ENCODE results near the gene FBLN2. TPM values are rescaled to one million over a fixed set of nuclear protein-coding genes. Genes with fewer than 3 reads are reported as not detected.
A peak's percentile ranks its signal among the peaks of the same experiment; 100 is the strongest.

The FBLN2 gene
- total and polyA plus RNA-seq, 4 donors, result 16.7 to 494 (median 68.4) TPM

DNA sequence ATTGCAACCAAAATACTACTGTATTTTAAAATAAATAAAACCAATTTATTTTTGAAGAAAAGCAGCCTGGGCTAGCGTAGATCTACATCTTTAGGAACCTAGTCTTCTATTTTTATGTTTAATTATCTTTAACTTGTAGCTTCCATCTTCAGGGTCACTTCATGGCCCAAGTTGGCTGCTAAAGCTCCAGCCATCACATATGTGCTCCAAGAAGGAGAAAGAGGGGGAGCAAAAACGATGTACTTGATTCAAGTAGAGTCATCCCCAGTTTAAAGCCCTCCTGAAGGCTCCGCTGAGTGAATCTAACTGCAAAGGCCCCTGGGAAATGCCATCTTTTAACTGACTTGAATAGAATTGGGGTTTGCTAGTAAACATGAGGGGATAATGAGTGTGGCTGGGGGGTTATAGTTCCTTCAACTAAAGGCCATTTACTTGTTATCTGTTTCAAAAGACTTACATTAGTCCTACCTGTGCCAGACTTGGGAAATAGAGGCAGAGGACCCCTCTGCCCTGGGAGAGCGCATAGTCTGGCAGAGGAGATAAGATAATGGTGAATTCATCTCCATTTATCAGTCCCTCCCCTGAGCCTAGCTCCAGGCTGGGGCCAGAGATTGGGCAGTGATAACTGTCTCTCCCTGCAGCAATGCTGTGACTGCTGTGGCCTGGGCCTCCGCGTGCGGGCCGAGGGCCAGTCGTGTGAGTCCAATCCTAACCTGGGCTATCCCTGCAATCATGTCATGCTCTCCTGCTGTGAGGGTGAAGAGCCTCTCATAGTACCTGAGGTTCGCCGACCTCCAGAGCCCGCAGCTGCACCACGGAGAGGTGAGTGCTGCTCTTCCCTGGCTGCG is 64.6 kb downstream of the FBLN2 start:
- no peaks in the 10 kb centered on the region for H3K36me3 ChIP-seq (ENCODE audit: control insufficient read depth in 1 of 2, insufficient read depth in 2 of 2, low read length in 1 of 2)
- no peak overlapping the region for H3K27ac ChIP-seq (ENCODE audit: low read depth in 1 of 2, low read length in 2 of 2)
- no peaks in the 10 kb centered on the region for H3K27me3 ChIP-seq (ENCODE audit: control insufficient read depth in 1 of 2, insufficient read depth in 2 of 2, low read length in 1 of 2)
- peak in 1 of 2 donors; percentile 61 for DNase-seq
- no peak for ATAC-seq (ENCODE audit: low FRiP score)
- no peak overlapping the region for H3K4me3 ChIP-seq (ENCODE audit: low read length in 2 of 2)
- 94% methylated on average over 14 of the region's 14 CpGs for WGBS, 2 donors
- no peaks in the 10 kb centered on the region for H3K4me1 ChIP-seq (ENCODE audit: control insufficient read depth in 1 of 2, insufficient read depth in 2 of 2, low read length in 2 of 2)
- intact Hi-C loops (cut with DNase I), result no loop called here
- no peaks in the 10 kb centered on the region for H3K9me3 ChIP-seq (ENCODE audit: control insufficient read depth, low read length)

DNA sequence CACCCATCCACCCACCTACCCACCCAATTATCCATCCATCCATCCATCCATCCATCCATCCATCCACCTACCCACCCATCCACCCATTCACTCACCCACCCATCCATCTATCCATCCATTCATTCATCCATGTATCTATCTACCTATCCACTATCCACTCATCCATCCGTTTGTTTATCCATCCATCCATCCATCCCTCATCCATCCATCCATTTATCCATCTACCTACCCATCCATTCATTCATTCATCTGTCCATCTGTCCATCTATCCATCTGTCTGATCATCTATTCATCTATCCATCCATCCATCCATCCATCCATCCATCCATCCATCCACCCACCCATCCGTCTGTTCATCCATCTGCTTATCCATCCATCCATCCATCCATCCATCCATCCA is 65.7 kb downstream of the FBLN2 start:
- Histone ChIP-seq H3K27me3 (ENCODE audit: control insufficient read depth in 1 of 2, insufficient read depth in 2 of 2, low read length in 1 of 2) (no peaks in the 10 kb centered on the region), H3K27ac (ENCODE audit: low read depth in 1 of 2, low read length in 2 of 2) (no peak overlapping the region), H3K4me1 (ENCODE audit: control insufficient read depth in 1 of 2, insufficient read depth in 2 of 2, low read length in 2 of 2) (no peaks in the 10 kb centered on the region), H3K4me3 (ENCODE audit: low read length in 2 of 2) (no peak overlapping the region), H3K36me3 (ENCODE audit: control insufficient read depth in 1 of 2, insufficient read depth in 2 of 2, low read length in 1 of 2) (no peaks in the 10 kb centered on the region), H3K9me3 (ENCODE audit: control insufficient read depth, low read length) (no peaks in the 10 kb centered on the region)
- intact Hi-C loops (cut with DNase I), result no loop called here
- DNase-seq (no peak), ATAC-seq (ENCODE audit: low FRiP score) (no peak)
- WGBS, 2 donors, result 96 to 98% methylated on average over 2 of the region's 2 CpGs

DNA sequence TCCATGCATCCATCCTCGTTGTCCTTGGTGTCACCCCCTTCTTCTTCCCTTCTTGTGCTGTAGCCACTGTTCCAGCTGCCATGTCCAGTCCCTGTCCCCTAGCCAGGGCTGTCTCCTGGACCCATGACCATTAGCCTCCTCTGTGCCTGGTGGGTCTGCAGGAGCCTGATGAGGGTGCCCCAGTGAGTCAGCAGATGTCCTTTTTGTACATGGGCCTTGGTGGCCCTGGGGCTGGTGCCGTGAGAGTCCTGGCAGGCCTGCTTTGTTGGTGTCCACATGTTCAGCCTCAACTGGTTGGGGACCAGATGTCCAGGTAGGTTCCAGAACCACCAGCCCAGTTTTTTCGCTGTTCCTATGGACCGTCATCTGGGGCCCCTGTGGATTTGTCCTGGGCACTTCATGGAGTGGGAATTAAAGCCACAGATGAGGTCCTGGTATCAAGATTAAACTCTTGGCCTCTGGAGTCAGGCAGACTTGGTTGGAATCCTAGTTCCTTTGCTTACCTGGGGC is 66.1 kb downstream of the FBLN2 start:
- intact Hi-C loops (cut with DNase I), result no loop called here
- Histone ChIP-seq H3K27ac (ENCODE audit: low read depth in 1 of 2, low read length in 2 of 2) (no peak overlapping the region), H3K4me3 (ENCODE audit: low read length in 2 of 2) (no peak overlapping the region), H3K4me1 (ENCODE audit: control insufficient read depth in 1 of 2, insufficient read depth in 2 of 2, low read length in 2 of 2) (no peaks in the 10 kb centered on the region), H3K27me3 (ENCODE audit: control insufficient read depth in 1 of 2, insufficient read depth in 2 of 2, low read length in 1 of 2) (no peaks in the 10 kb centered on the region), H3K36me3 (ENCODE audit: control insufficient read depth in 1 of 2, insufficient read depth in 2 of 2, low read length in 1 of 2) (no peaks in the 10 kb centered on the region), H3K9me3 (ENCODE audit: control insufficient read depth, low read length) (no peaks in the 10 kb centered on the region)
- 92 to 94% methylated on average over 4 of the region's 4 CpGs for WGBS, 2 donors
- ATAC-seq (ENCODE audit: low FRiP score) (no peak), DNase-seq (peak; percentile 18 to 44)

- Histone ChIP-seq H3K27me3 (ENCODE audit: control insufficient read depth in 1 of 2, insufficient read depth in 2 of 2, low read length in 1 of 2) (no peaks in the 10 kb centered on the region), H3K36me3 (ENCODE audit: control insufficient read depth in 1 of 2, insufficient read depth in 2 of 2, low read length in 1 of 2) (no peaks in the 10 kb centered on the region), H3K4me3 (ENCODE audit: low read length in 2 of 2) (no peak overlapping the region), H3K27ac (ENCODE audit: low read depth in 1 of 2, low read length in 2 of 2) (no peak overlapping the region), H3K9me3 (ENCODE audit: control insufficient read depth, low read length) (no peaks in the 10 kb centered on the region), H3K4me1 (ENCODE audit: control insufficient read depth in 1 of 2, insufficient read depth in 2 of 2, low read length in 2 of 2) (no peaks in the 10 kb centered on the region)
- 81 to 88% methylated on average over 7 of the region's 7 CpGs for WGBS, 2 donors
- ATAC-seq (ENCODE audit: low FRiP score), result no peak
- DNase-seq, result peak; percentile 20 to 65
- intact Hi-C loops (cut with DNase I), result no loop called here
Observed at GRCh38 chr3:13616359-13616758, 67.4 kb downstream of the FBLN2 start.

DNA sequence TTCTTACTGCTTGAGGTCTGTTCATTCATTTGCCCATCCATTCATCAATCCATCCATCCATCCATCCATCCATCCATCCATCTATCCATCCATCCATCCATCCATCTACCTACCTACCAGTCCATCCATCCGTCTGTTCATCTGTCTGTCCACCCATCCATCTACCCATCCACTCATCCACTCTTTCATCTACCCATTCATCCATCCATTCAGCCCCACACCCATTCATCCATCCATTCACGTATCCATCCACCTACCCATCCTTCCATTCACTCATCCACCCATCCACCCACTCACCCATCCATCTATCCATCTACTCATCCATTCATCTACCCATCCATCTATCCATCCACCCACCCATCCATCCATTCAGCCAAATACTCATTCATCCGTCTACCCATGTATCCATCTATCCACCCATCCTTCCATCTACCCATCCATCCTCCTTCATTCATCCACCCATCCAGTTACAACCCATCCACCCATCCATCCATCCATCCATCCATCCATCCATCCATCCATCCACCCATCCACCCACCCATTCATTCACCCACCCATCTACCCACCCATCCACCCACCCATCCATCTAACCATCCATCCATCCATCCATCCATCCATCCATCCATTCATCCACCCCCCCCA is 68.3 kb downstream of the FBLN2 start:
- intact Hi-C loops (cut with DNase I), result no loop called here
- Histone ChIP-seq H3K4me3 (ENCODE audit: low read length in 2 of 2) (no peak overlapping the region), H3K9me3 (ENCODE audit: control insufficient read depth, low read length) (no peaks in the 10 kb centered on the region), H3K36me3 (ENCODE audit: control insufficient read depth in 1 of 2, insufficient read depth in 2 of 2, low read length in 1 of 2) (no peaks in the 10 kb centered on the region), H3K4me1 (ENCODE audit: control insufficient read depth in 1 of 2, insufficient read depth in 2 of 2, low read length in 2 of 2) (no peaks in the 10 kb centered on the region), H3K27me3 (ENCODE audit: control insufficient read depth in 1 of 2, insufficient read depth in 2 of 2, low read length in 1 of 2) (no peaks in the 10 kb centered on the region), H3K27ac (ENCODE audit: low read depth in 1 of 2, low read length in 2 of 2) (no peak overlapping the region)
- DNase-seq (no peak), ATAC-seq (ENCODE audit: low FRiP score) (no peak)
- WGBS, 2 donors, result 93 to 97% methylated on average over 3 of the region's 3 CpGs

- no peak overlapping the region for H3K4me3 ChIP-seq (ENCODE audit: low read length in 2 of 2)
- H3K36me3 ChIP-seq (ENCODE audit: control insufficient read depth in 1 of 2, insufficient read depth in 2 of 2, low read length in 1 of 2), result no peaks in the 10 kb centered on the region
- 96% methylated on average over 10 of the region's 10 CpGs for WGBS, 2 donors
- peak in 1 of 2 donors; percentile 35 for DNase-seq
- no peaks in the 10 kb centered on the region for H3K4me1 ChIP-seq (ENCODE audit: control insufficient read depth in 1 of 2, insufficient read depth in 2 of 2, low read length in 2 of 2)
- no peak for ATAC-seq (ENCODE audit: low FRiP score)
- H3K9me3 ChIP-seq (ENCODE audit: control insufficient read depth, low read length), result no peaks in the 10 kb centered on the region
- no peaks in the 10 kb centered on the region for H3K27me3 ChIP-seq (ENCODE audit: control insufficient read depth in 1 of 2, insufficient read depth in 2 of 2, low read length in 1 of 2)
- H3K27ac ChIP-seq (ENCODE audit: low read depth in 1 of 2, low read length in 2 of 2), result no peak overlapping the region
- intact Hi-C loops (cut with DNase I), result no loop called here
Observed at GRCh38 chr3:13617981-13618380, 69.1 kb downstream of the FBLN2 start.

- 95 to 100% methylated on average over 3 of the region's 3 CpGs for WGBS, 2 donors
- Histone ChIP-seq H3K4me3 (ENCODE audit: low read length in 2 of 2) (no peak overlapping the region), H3K36me3 (ENCODE audit: control insufficient read depth in 1 of 2, insufficient read depth in 2 of 2, low read length in 1 of 2) (no peaks in the 10 kb centered on the region), H3K9me3 (ENCODE audit: control insufficient read depth, low read length) (no peaks in the 10 kb centered on the region), H3K27me3 (ENCODE audit: control insufficient read depth in 1 of 2, insufficient read depth in 2 of 2, low read length in 1 of 2) (no peaks in the 10 kb centered on the region), H3K4me1 (ENCODE audit: control insufficient read depth in 1 of 2, insufficient read depth in 2 of 2, low read length in 2 of 2) (no peaks in the 10 kb centered on the region), H3K27ac (ENCODE audit: low read depth in 1 of 2, low read length in 2 of 2) (no peak overlapping the region)
- intact Hi-C loops (cut with DNase I), result no loop called here
- DNase-seq, result peak in 1 of 2 donors; percentile 37
- ATAC-seq (ENCODE audit: low FRiP score), result no peak
Observed at GRCh38 chr3:13618836-13619235, 69.9 kb downstream of the FBLN2 start.

DNA sequence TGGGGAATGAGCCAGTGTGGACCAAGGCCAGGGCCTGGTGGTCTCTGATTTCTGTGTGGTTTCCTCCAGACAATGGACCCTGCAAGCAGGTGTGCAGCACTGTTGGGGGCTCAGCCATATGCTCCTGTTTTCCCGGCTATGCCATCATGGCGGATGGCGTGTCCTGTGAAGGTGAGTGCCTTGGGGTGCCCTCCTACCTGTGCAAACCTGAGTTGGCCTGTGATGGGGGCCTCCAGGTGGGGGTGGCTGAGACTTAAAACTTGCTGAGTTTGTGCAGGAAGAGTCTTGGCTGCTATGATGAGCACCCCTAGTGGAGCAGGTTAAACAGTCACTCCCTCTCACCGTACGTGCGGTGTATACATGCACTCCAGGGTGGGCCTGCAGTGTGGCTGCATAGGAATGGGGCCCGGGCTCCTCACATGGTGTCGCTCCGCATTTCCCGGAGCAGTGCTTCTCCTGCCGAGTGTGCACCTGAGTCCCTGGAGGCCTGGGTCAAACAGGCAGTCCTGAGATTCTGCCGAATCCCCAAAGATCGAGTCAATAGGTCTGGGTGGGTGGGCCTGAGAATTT is 70.8 kb downstream of the FBLN2 start:
- Histone ChIP-seq H3K27ac (ENCODE audit: low read depth in 1 of 2, low read length in 2 of 2) (no peak overlapping the region), H3K27me3 (ENCODE audit: control insufficient read depth in 1 of 2, insufficient read depth in 2 of 2, low read length in 1 of 2) (no peaks in the 10 kb centered on the region), H3K36me3 (ENCODE audit: control insufficient read depth in 1 of 2, insufficient read depth in 2 of 2, low read length in 1 of 2) (no peaks in the 10 kb centered on the region), H3K4me3 (ENCODE audit: low read length in 2 of 2) (no peak overlapping the region), H3K4me1 (ENCODE audit: control insufficient read depth in 1 of 2, insufficient read depth in 2 of 2, low read length in 2 of 2) (no peaks in the 10 kb centered on the region), H3K9me3 (ENCODE audit: control insufficient read depth, low read length) (no peaks in the 10 kb centered on the region)
- intact Hi-C loops (cut with DNase I), result no loop called here
- 89 to 93% methylated on average over 13 of the region's 13 CpGs for WGBS, 2 donors
- peak in 1 of 2 donors; percentile 29 for DNase-seq
- ATAC-seq (ENCODE audit: low FRiP score), result no peak

All from aorta (tissue), 5 donors.